ENCODE data around the gene SND1.

SND1 gene

DNA sequence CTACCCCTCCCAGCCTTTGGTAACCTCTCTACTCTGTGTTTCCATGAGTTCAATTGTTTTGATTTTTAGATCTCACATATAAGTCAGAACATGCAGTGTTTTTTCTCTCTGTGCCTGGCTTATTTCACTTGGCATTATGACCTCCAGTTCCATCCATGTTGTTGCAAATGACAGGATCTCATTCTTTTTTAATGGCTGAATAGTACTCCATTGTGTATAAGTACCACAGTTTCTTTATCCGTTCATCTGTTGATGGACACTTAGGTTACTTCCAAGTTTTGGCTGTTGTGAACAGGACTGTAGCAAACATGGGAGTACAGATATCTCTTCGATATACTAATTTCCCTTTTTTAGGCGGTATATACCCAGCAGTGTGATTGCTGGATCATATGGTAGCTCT lies 237.7 kb downstream of the SND1 start:
- Histone ChIP-seq H3K36me3 (ENCODE audit: insufficient read depth, low read length) (peaks cover 70% of the 10 kb centered on the region), H3K27me3 (ENCODE audit: insufficient read depth, low read length) (no peaks in the 10 kb centered on the region), H3K4me1 (ENCODE audit: insufficient read depth, low read length, severe bottlenecking) (no peaks in the 10 kb centered on the region), H3K9me2 (ENCODE audit: low read depth, low read length) (no peaks in the 10 kb centered on the region), H3K27ac (ENCODE audit: low read depth, low read length, poor library complexity, severe bottlenecking) (no peak overlapping the region), H3K9me3 (ENCODE audit: low read length) (no peaks in the 10 kb centered on the region), H3K4me3 (ENCODE audit: low read depth, low read length, poor library complexity, severe bottlenecking) (no peak overlapping the region), H2AFZ (ENCODE audit: low read length) (no peak overlapping the region), H4K20me1 (ENCODE audit: insufficient read depth, low read length) (no peaks in the 10 kb centered on the region), H3K4me2 (ENCODE audit: low read length) (no peak overlapping the region), H3K9ac (ENCODE audit: low read length) (no peak overlapping the region), H3F3A (ENCODE audit: insufficient read depth, low read length) (no peaks in the 10 kb centered on the region), H3K79me2 (ENCODE audit: insufficient read depth, low read length) (no peaks in the 10 kb centered on the region)
- TF ChIP-seq EZH2 (IDR thresholded peaks at IDR 0.05; ENCODE audit: borderline replicate concordance, low read length): no peak

- Histone ChIP-seq H3K36me3 (ENCODE audit: insufficient read depth, low read length) (peaks cover 80% of the 10 kb centered on the region), H3K9ac (ENCODE audit: low read length) (no peak overlapping the region), H3F3A (ENCODE audit: insufficient read depth, low read length) (no peaks in the 10 kb centered on the region), H3K4me1 (ENCODE audit: insufficient read depth, low read length, severe bottlenecking) (no peaks in the 10 kb centered on the region), H3K79me2 (ENCODE audit: insufficient read depth, low read length) (no peaks in the 10 kb centered on the region), H2AFZ (ENCODE audit: low read length) (no peak overlapping the region), H3K9me2 (ENCODE audit: low read depth, low read length) (no peaks in the 10 kb centered on the region), H3K27me3 (ENCODE audit: insufficient read depth, low read length) (no peaks in the 10 kb centered on the region), H3K4me3 (ENCODE audit: low read depth, low read length, poor library complexity, severe bottlenecking) (no peak overlapping the region), H3K9me3 (ENCODE audit: low read length) (no peaks in the 10 kb centered on the region), H3K27ac (ENCODE audit: low read depth, low read length, poor library complexity, severe bottlenecking) (no peak overlapping the region), H4K20me1 (ENCODE audit: insufficient read depth, low read length) (no peaks in the 10 kb centered on the region), H3K4me2 (ENCODE audit: low read length) (no peak overlapping the region)
- TF ChIP-seq, protein P1, sequence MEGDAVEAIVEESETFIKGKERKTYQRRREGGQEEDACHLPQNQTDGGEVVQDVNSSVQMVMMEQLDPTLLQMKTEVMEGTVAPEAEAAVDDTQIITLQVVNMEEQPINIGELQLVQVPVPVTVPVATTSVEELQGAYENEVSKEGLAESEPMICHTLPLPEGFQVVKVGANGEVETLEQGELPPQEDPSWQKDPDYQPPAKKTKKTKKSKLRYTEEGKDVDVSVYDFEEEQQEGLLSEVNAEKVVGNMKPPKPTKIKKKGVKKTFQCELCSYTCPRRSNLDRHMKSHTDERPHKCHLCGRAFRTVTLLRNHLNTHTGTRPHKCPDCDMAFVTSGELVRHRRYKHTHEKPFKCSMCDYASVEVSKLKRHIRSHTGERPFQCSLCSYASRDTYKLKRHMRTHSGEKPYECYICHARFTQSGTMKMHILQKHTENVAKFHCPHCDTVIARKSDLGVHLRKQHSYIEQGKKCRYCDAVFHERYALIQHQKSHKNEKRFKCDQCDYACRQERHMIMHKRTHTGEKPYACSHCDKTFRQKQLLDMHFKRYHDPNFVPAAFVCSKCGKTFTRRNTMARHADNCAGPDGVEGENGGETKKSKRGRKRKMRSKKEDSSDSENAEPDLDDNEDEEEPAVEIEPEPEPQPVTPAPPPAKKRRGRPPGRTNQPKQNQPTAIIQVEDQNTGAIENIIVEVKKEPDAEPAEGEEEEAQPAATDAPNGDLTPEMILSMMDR (IDR thresholded peaks at IDR 0.05; ENCODE audit: low read length): no peak
- no peak for TF ChIP-seq EZH2 (IDR thresholded peaks at IDR 0.05; ENCODE audit: borderline replicate concordance, low read length)
Measured at GRCh38 chr7:127890726-127891125, 238.7 kb downstream of the SND1 start.

DNA sequence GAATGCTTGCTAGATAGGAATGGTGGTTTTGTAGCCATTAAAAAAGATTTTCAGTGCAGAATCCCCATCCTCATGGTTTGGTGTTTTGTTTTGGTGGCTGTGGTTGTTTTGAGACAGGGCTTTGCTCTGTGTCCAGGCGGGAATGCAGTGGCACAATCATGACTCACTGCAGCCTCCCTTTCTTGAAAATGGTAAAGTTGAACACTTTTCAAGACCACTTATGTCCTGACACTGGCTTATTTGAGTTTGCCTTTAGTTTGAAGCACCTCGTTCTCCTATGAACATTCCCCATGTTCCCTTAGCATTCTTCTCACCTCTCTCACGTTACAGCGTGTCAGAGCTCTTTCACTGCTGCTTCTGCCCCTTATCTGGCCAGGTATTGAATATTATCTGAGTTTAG lies 239.2 kb downstream of the SND1 start:
- H3K27ac ChIP-seq (ENCODE audit: low read depth, low read length, poor library complexity, severe bottlenecking): no peak overlapping the region
- H3K36me3 ChIP-seq (ENCODE audit: insufficient read depth, low read length): peaks cover 85% of the 10 kb centered on the region
- H3K4me2 ChIP-seq (ENCODE audit: low read length): no peak overlapping the region
- H3K9ac ChIP-seq (ENCODE audit: low read length): no peak overlapping the region
- no peaks in the 10 kb centered on the region for H3K9me2 ChIP-seq (ENCODE audit: low read depth, low read length)
- H3K4me3 ChIP-seq (ENCODE audit: low read depth, low read length, poor library complexity, severe bottlenecking): no peak overlapping the region
- H4K20me1 ChIP-seq (ENCODE audit: insufficient read depth, low read length): no peaks in the 10 kb centered on the region
- H3K9me3 ChIP-seq (ENCODE audit: low read length): no peaks in the 10 kb centered on the region
- no peaks in the 10 kb centered on the region for H3K27me3 ChIP-seq (ENCODE audit: insufficient read depth, low read length)
- H2AFZ ChIP-seq (ENCODE audit: low read length): no peak overlapping the region
- no peaks in the 10 kb centered on the region for H3K4me1 ChIP-seq (ENCODE audit: insufficient read depth, low read length, severe bottlenecking)
- no peaks in the 10 kb centered on the region for H3F3A ChIP-seq (ENCODE audit: insufficient read depth, low read length)
- H3K79me2 ChIP-seq (ENCODE audit: insufficient read depth, low read length): no peaks in the 10 kb centered on the region
- TF ChIP-seq, protein P1 (IDR thresholded peaks at IDR 0.05; ENCODE audit: low read length): no peak
- no peak for TF ChIP-seq EZH2 (IDR thresholded peaks at IDR 0.05; ENCODE audit: borderline replicate concordance, low read length)

- Histone ChIP-seq H3F3A (ENCODE audit: insufficient read depth, low read length) (no peaks in the 10 kb centered on the region), H3K4me3 (ENCODE audit: low read depth, low read length, poor library complexity, severe bottlenecking) (no peak overlapping the region), H2AFZ (ENCODE audit: low read length) (no peak overlapping the region), H3K27me3 (ENCODE audit: insufficient read depth, low read length) (no peaks in the 10 kb centered on the region), H3K4me1 (ENCODE audit: insufficient read depth, low read length, severe bottlenecking) (no peaks in the 10 kb centered on the region), H3K79me2 (ENCODE audit: insufficient read depth, low read length) (no peaks in the 10 kb centered on the region), H3K9ac (ENCODE audit: low read length) (no peak overlapping the region), H3K4me2 (ENCODE audit: low read length) (no peak overlapping the region), H3K9me3 (ENCODE audit: low read length) (no peaks in the 10 kb centered on the region), H4K20me1 (ENCODE audit: insufficient read depth, low read length) (no peaks in the 10 kb centered on the region), H3K9me2 (ENCODE audit: low read depth, low read length) (no peaks in the 10 kb centered on the region), H3K36me3 (ENCODE audit: insufficient read depth, low read length) (peaks cover 91% of the 10 kb centered on the region), H3K27ac (ENCODE audit: low read depth, low read length, poor library complexity, severe bottlenecking) (no peak overlapping the region)
- no peak for TF ChIP-seq EZH2 (IDR thresholded peaks at IDR 0.05; ENCODE audit: borderline replicate concordance, low read length)
- TF ChIP-seq, protein P1 (IDR thresholded peaks at IDR 0.05; ENCODE audit: low read length): no peak
Measured at GRCh38 chr7:127891854-127892438, 240.0 kb downstream of the SND1 start.

Data from OCI-LY1 (cell line).